ENCODE data around the gene LAMA2.

- TF ChIP-seq FOXP2 (optimal IDR thresholded peaks at IDR 0.05; ENCODE audit: borderline replicate concordance, extremely low read depth, extremely low read length, insufficient read depth): no peak
- TF ChIP-seq, protein P1, sequence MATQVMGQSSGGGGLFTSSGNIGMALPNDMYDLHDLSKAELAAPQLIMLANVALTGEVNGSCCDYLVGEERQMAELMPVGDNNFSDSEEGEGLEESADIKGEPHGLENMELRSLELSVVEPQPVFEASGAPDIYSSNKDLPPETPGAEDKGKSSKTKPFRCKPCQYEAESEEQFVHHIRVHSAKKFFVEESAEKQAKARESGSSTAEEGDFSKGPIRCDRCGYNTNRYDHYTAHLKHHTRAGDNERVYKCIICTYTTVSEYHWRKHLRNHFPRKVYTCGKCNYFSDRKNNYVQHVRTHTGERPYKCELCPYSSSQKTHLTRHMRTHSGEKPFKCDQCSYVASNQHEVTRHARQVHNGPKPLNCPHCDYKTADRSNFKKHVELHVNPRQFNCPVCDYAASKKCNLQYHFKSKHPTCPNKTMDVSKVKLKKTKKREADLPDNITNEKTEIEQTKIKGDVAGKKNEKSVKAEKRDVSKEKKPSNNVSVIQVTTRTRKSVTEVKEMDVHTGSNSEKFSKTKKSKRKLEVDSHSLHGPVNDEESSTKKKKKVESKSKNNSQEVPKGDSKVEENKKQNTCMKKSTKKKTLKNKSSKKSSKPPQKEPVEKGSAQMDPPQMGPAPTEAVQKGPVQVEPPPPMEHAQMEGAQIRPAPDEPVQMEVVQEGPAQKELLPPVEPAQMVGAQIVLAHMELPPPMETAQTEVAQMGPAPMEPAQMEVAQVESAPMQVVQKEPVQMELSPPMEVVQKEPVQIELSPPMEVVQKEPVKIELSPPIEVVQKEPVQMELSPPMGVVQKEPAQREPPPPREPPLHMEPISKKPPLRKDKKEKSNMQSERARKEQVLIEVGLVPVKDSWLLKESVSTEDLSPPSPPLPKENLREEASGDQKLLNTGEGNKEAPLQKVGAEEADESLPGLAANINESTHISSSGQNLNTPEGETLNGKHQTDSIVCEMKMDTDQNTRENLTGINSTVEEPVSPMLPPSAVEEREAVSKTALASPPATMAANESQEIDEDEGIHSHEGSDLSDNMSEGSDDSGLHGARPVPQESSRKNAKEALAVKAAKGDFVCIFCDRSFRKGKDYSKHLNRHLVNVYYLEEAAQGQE (IDR thresholded peaks at IDR 0.05; ENCODE audit: insufficient read depth in 1 of 2, low read depth in 2 of 2, low read length in 2 of 2): no peak
- TF ChIP-seq POLR2AphosphoS5 (IDR thresholded peaks at IDR 0.05; ENCODE audit: low read depth, low read length): no peak
- TF ChIP-seq SIN3A (IDR thresholded peaks at IDR 0.05; ENCODE audit: borderline replicate concordance, insufficient read depth, low read length): no peak
Measured at GRCh38 chr6:129100164-129100563, 217.2 kb downstream of the LAMA2 start.

Measured in PFSK-1 (cell line).